HG03095 (cell line): ENCODE measurements around the gene GPX4.

Experiments
- ATAC-seq: cut with Tn5 transposase; IDR thresholded peaks from one replicate; pipeline ENCODE4 v1.9.1; 2021; ENCODE audit warnings: moderate library complexity; ENCODE audit not compliant: unreplicated experiment

GPX4 gene

GRCh38 chr19:1102407-1103131, 1.2 kb upstream of the GPX4 start:
- no peak for ATAC-seq

- no peak for ATAC-seq
Observed at GRCh38 chr19:1103132-1103707, 574 bp upstream of the GPX4 start.

- no peak for ATAC-seq
Observed at GRCh38 chr19:1104311-1105007, 665 bp downstream of the GPX4 start.

GRCh38 chr19:1105008-1105872, 1.4 kb downstream of the GPX4 start:
- no peak for ATAC-seq

GRCh38 chr19:1105873-1106840, 2.4 kb downstream of the GPX4 start:
- no peak for ATAC-seq

GRCh38 chr19:1106841-1107660, 3.3 kb downstream of the GPX4 start:
- ATAC-seq, result no peak

GRCh38 chr19:1107661-1108261, 4.0 kb downstream of the GPX4 start:
- no peak for ATAC-seq

- no peak for ATAC-seq
Observed at GRCh38 chr19:1108291-1109031, 4.7 kb downstream of the GPX4 start.

- no peak for ATAC-seq
Observed at GRCh38 chr19:1109032-1109551, 5.3 kb downstream of the GPX4 start.

- no peak for ATAC-seq
Observed at GRCh38 chr19:1109697-1110671, 6.2 kb downstream of the GPX4 start.

- ATAC-seq, result no peak
Observed at GRCh38 chr19:1110809-1111640, 7.2 kb downstream of the GPX4 start.

GRCh38 chr19:1111641-1112267, 8.0 kb downstream of the GPX4 start:
- ATAC-seq, result no peak

- ATAC-seq, result no peak
Observed at GRCh38 chr19:1112268-1113029, 8.7 kb downstream of the GPX4 start.
